ENCODE measurements around the gene POLA2. TPM values are rescaled to one million over a fixed set of nuclear protein-coding genes. Genes with fewer than 3 reads are reported as not detected.

The POLA2 gene
- total RNA-seq, 4 donors from 2014 or later = 7.7 to 18.5 (median 13.2) TPM

- Histone ChIP-seq H3K27me3 (no peaks in the 10 kb centered on the region), H3K4me3 (no peak overlapping the region), H3K9me3 (no peaks in the 10 kb centered on the region), H3K4me1 (peaks cover 0 to 29% (median 7%) of the 10 kb centered on the region in 3 donors), H3K27ac (no peak overlapping the region), H3K36me3 (peaks cover 0 to 71% of the 10 kb centered on the region in 2 donors)
- no peak for ATAC-seq
- 98 to 100% methylated on average over 2 to 4 of the region's 4 CpGs for WGBS, 2 donors (ENCODE audit: low coverage in 1 of 2)
- TF ChIP-seq CTCF (IDR thresholded peaks at IDR 0.05) (no peak), EP300 (IDR thresholded peaks at IDR 0.05) (no peak), POLR2A (IDR thresholded peaks at IDR 0.05) (no peak)
Observed at GRCh38 chr11:65280646-65281045, 18.9 kb downstream of the POLA2 start.

- WGBS, 2 donors (ENCODE audit: low coverage in 1 of 2) = 96% methylated on average over 3 of the region's 4 CpGs; no CpG with 5 or more reads in 1 of the 2 donors
- Histone ChIP-seq H3K36me3 (peaks cover 0 to 52% of the 10 kb centered on the region in 2 donors), H3K4me1 (peaks cover 9 to 33% (median 9%) of the 10 kb centered on the region in 3 donors), H3K4me3 (no peak overlapping the region), H3K27ac (no peak overlapping the region), H3K9me3 (no peaks in the 10 kb centered on the region), H3K27me3 (no peaks in the 10 kb centered on the region)
- no peak for ATAC-seq
- no peak for TF ChIP-seq POLR2AphosphoS5 (IDR thresholded peaks at IDR 0.05)
Observed at GRCh38 chr11:65286686-65287085, 24.9 kb downstream of the POLA2 start.

GRCh38 chr11:65287601-65288000 is 25.8 kb downstream of the POLA2 start:
- 96 to 100% methylated on average over 2 of the region's 2 CpGs for WGBS, 2 donors (ENCODE audit: low coverage in 1 of 2)
- Histone ChIP-seq H3K4me1 (peaks cover 13 to 42% (median 13%) of the 10 kb centered on the region in 3 donors), H3K27ac (no peak overlapping the region), H3K36me3 (peaks cover 0 to 43% of the 10 kb centered on the region in 2 donors), H3K4me3 (no peak overlapping the region), H3K9me3 (no peaks in the 10 kb centered on the region), H3K27me3 (no peaks in the 10 kb centered on the region)
- no peak for ATAC-seq
- TF ChIP-seq CTCF (IDR thresholded peaks at IDR 0.05) = no peak
- no peak for TF ChIP-seq POLR2A (IDR thresholded peaks at IDR 0.05)
- TF ChIP-seq POLR2AphosphoS5 (IDR thresholded peaks at IDR 0.05) = no peak
- no peak for TF ChIP-seq EP300 (IDR thresholded peaks at IDR 0.05)

- Histone ChIP-seq H3K4me3 (no peak overlapping the region), H3K4me1 (peaks cover 21 to 55% (median 22%) of the 10 kb centered on the region in 3 donors), H3K27me3 (no peaks in the 10 kb centered on the region), H3K36me3 (peaks cover 0 to 31% of the 10 kb centered on the region in 2 donors), H3K27ac (peak overlapping the region in 3 of 4 donors; percentile 91 to 98 (median 94)), H3K9me3 (no peaks in the 10 kb centered on the region)
- no peak for ATAC-seq
- WGBS, 2 donors (ENCODE audit: low coverage in 1 of 2) = 51 to 89% methylated on average over 3 to 6 of the region's 6 CpGs
- TF ChIP-seq POLR2A (IDR thresholded peaks at IDR 0.05) = no peak
- TF ChIP-seq EP300 (IDR thresholded peaks at IDR 0.05) = no peak
- TF ChIP-seq POLR2AphosphoS5 (IDR thresholded peaks at IDR 0.05) = no peak
- no peak for TF ChIP-seq CTCF (IDR thresholded peaks at IDR 0.05)
Observed at GRCh38 chr11:65288706-65289536, 27.2 kb downstream of the POLA2 start.

- TF ChIP-seq POLR2A (IDR thresholded peaks at IDR 0.05) (no peak), POLR2AphosphoS5 (IDR thresholded peaks at IDR 0.05) (peak; percentile 93), CTCF (IDR thresholded peaks at IDR 0.05) (no peak)
- WGBS, 2 donors (ENCODE audit: low coverage in 1 of 2) = 6 to 17% methylated on average over 7 to 8 of the region's 8 CpGs
- no peaks in the 10 kb centered on the region for H3K27me3 ChIP-seq
- no peak overlapping the region for H3K4me3 ChIP-seq
- H3K36me3 ChIP-seq = peaks cover 0 to 32% of the 10 kb centered on the region in 2 donors
- H3K27ac ChIP-seq = peak overlapping the region; percentile 91 to 99 (median 96)
- no peaks in the 10 kb centered on the region for H3K9me3 ChIP-seq
- H3K4me1 ChIP-seq = peaks cover 32 to 72% (median 35%) of the 10 kb centered on the region in 3 donors
- peak; percentile 88 for ATAC-seq
Observed at GRCh38 chr11:65290448-65291165, 28.8 kb downstream of the POLA2 start.
